AG04450 (cell line): Measurements from ENCODE around the gene DIP2A. TPM values are rescaled to one million over a fixed set of nuclear protein-coding genes. Genes with fewer than 3 reads are reported as not detected.

Experiments
- CTCF ChIA-PET: fragments of 300-600, 350-600 bp; formaldehyde crosslinking; extraction: SDS; loops from one replicate; lab custom pipeline; 2022; ENCODE audit warnings: antibody characterized with exemption, inconsistent platforms; lab: Charles Lee
- POLR2A ChIA-PET: fragments of 350-600 bp; formaldehyde crosslinking; extraction: SDS; loops from one replicate; lab custom pipeline; 2021; ENCODE audit warnings: antibody characterized with exemption, inconsistent platforms; lab: Yijun Ruan, JAX
- DNase-seq: peaks from one replicate; pipeline ENCODE4 v3.0.0-alpha.2; 2011; ENCODE audit warnings: low read depth, low spot score
- H3K27ac ChIP-seq: one replicate; pipeline ENCODE4 v1.5.1; 2012; ENCODE audit warnings: low read depth, low read length, control low read depth
- H3K27me3 ChIP-seq: one replicate; pipeline ENCODE4 v1.6.0; 2012; ENCODE audit warnings: low read length; ENCODE audit not compliant: control insufficient read depth, insufficient read depth
- H3K4me3 ChIP-seq: 2 replicates; pipeline ENCODE4 v1.5.1; 2011; ENCODE audit warnings: mild to moderate bottlenecking, low read depth, low read length, control low read depth
- H3K9me3 ChIP-seq: 2 replicates; pipeline ENCODE4 v1.5.1; 2012; ENCODE audit warnings: low read length; ENCODE audit not compliant: control insufficient read depth, insufficient read depth
- CTCF ChIP-seq: IDR thresholded peaks from 2 replicates; pipeline ENCODE4 v1.5.1; 2011; ENCODE audit warnings: low read depth, low read length, control low read depth, inconsistent platforms
- polyA plus RNA-seq: library from polyadenylated mRNA; depleted of rRNA; stranded (reverse); fragments of >200 nt; gene quantifications from 2 replicates; pipeline ENCODE4 v1.2.3, GENCODE V29; 2011

Gene DIP2A
- polyA plus RNA-seq, 1 experiment: 21.0 TPM

DNA sequence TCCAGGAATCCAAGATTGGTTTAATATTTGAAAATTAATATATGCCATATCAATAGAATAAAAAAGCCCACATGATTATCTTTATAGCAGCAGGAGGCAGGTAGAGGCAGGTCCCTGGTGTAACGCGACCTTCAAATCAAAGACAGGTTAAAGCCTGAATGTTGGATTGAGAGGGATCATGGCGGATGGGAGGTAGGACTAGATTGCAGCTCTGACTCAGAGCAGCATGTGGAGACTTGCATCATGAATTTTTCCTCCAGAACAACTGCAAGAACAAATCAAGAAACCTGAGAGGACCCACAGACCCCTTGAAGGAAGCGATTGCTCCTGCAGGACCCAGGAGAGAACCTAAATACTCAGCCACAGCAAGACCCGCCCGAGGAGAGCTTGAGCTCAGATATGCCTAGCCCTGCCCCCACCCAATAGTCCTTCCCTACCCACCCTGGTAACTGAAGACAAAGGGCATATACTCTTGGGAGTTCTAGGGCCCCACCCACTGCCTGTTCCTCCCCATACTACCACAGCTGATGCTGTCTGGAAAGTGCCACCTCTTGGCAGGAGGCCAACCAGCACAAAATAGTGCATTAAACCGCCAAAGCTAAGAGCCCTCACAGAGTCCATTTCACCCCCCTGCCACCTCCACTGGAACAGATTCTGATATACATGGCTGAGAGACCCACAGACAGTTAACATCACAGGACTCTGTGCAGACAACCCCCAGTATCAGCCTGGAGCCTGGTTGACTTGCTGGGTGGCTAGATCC is 126.7 kb downstream of the DIP2A start:
- peaks cover 23% of the 10 kb centered on the region for H3K9me3 ChIP-seq
- H3K27me3 ChIP-seq: no peaks in the 10 kb centered on the region
- ChIA-PET POLR2A (no interaction called here), CTCF (no interaction called here)
- TF ChIP-seq CTCF: no peak
- H3K27ac ChIP-seq: no peak overlapping the region
- no peak overlapping the region for H3K4me3 ChIP-seq
- DNase-seq: no peak

GRCh38 chr21:46594276-46594675 is 135.6 kb downstream of the DIP2A start:
- H3K27me3 ChIP-seq: peaks cover 4% of the 10 kb centered on the region
- peaks cover 17% of the 10 kb centered on the region for H3K9me3 ChIP-seq
- H3K27ac ChIP-seq: no peak overlapping the region
- POLR2A ChIA-PET: no interaction called here
- CTCF ChIA-PET: no interaction called here
- TF ChIP-seq CTCF: no peak
- H3K4me3 ChIP-seq: no peak overlapping the region
- no peak for DNase-seq

GRCh38 chr21:46596201-46596600 is 137.5 kb downstream of the DIP2A start:
- H3K9me3 ChIP-seq: peaks cover 17% of the 10 kb centered on the region
- H3K27me3 ChIP-seq: peaks cover 3% of the 10 kb centered on the region
- H3K4me3 ChIP-seq: no peak overlapping the region
- TF ChIP-seq CTCF: no peak
- no peak for DNase-seq
- H3K27ac ChIP-seq: no peak overlapping the region
- ChIA-PET CTCF (no interaction called here), POLR2A (no interaction called here)

DNA sequence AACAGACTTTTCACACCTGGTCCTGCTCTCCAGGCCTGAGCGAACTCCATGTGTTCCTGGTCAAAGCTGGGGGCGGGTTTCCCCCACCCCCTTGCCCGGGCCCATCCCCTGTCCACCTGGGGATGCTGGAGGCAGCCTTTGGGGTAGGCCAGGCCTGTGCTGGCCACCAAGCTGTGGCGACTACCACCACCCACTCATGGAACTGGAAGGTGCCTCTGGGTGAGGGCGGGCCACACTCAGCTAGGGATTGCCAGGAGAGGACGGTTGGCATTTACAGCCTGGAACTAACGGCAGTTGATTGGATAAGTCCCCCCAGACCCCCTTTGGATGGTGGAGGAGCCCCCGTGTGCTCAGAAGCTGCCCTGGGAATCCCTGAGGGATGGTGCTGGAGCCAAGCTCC is 138.3 kb downstream of the DIP2A start:
- no peak overlapping the region for H3K4me3 ChIP-seq
- H3K9me3 ChIP-seq: peaks cover 17% of the 10 kb centered on the region
- TF ChIP-seq CTCF: no peak
- CTCF ChIA-PET: no interaction called here
- no peak overlapping the region for H3K27ac ChIP-seq
- POLR2A ChIA-PET: no interaction called here
- no peaks in the 10 kb centered on the region for H3K27me3 ChIP-seq
- DNase-seq: no peak

DNA sequence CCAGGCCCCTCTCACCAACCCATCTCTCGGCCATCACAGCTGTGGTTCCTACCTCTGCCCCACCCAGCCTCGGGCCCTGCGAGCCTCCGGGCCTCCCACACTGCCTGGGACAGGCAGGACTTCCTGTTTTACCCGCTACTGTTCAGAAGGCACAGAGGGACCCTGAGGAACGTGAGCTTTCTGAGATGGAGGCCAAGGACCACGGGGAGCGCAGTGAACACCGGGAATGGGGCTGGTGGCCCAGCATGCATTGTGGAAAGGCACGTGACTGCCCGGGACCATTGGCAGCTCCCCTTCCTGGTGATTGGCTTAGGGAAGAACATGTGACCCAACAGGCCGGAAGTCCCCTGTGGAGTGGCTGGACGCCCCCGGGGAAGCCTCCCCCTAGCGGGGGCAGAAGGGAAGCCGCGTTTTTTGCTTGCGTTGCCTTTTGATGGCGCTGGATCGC is 139.2 kb downstream of the DIP2A start:
- CTCF ChIA-PET: no interaction called here
- no peak overlapping the region for H3K4me3 ChIP-seq
- no peaks in the 10 kb centered on the region for H3K27me3 ChIP-seq
- no peak for DNase-seq
- no peak overlapping the region for H3K27ac ChIP-seq
- H3K9me3 ChIP-seq: peaks cover 12% of the 10 kb centered on the region
- no peak for TF ChIP-seq CTCF
- POLR2A ChIA-PET: no interaction called here
